DOHH2 (cell line): ENCODE results near the gene CHD9NB.
"Not testable (repeated sequence)": the region's sequence is repeated elsewhere in the genome, so short reads cannot be mapped to it uniquely, and the experiment has no call there.

Experiments used
- H3F3A ChIP-seq: fragments of 200-600 bp; sonication (generic), shearing (Covaris generic); 2 replicates; pipeline ENCODE4 v1.6.0; 2016; ENCODE audit warnings: antibody characterized with exemption, mild to moderate bottlenecking; ENCODE audit not compliant: control insufficient read depth, insufficient read depth
- H3K27ac ChIP-seq: fragments of 200-600 bp; sonication (generic); 2 replicates; pipeline ENCODE4 v1.5.1; 2014; ENCODE audit warnings: low read depth, mild to moderate bottlenecking, low read length, moderate library complexity
- H3K27me3 ChIP-seq: fragments of 200-600 bp; sonication (generic); 2 replicates; pipeline ENCODE4 v1.6.1; 2014; ENCODE audit warnings: mild to moderate bottlenecking, low read length, mixed read lengths; ENCODE audit not compliant: control insufficient read depth
- H3K36me3 ChIP-seq: fragments of 200-600 bp; sonication (generic); 2 replicates; pipeline ENCODE4 v1.6.1; 2014; ENCODE audit warnings: mild to moderate bottlenecking, low read length, moderate library complexity, mixed read lengths; ENCODE audit not compliant: control insufficient read depth
- H3K4me1 ChIP-seq: fragments of 200-600 bp; sonication (generic); 2 replicates; pipeline ENCODE4 v1.6.1; 2014; ENCODE audit warnings: mild to moderate bottlenecking, low read length, mixed read lengths; ENCODE audit not compliant: control insufficient read depth
- H3K4me2 ChIP-seq: fragments of 200-600 bp; sonication (generic); 2 replicates; pipeline ENCODE4 v1.6.0; 2014; ENCODE audit warnings: mild to moderate bottlenecking, low read length, moderate library complexity
- H3K4me3 ChIP-seq: fragments of 200-600 bp; sonication (generic); 2 replicates; pipeline ENCODE4 v1.5.1; 2014; ENCODE audit warnings: mild to moderate bottlenecking, low read length, mixed read lengths
- H3K79me2 ChIP-seq: fragments of 200-600 bp; sonication (generic); 2 replicates; pipeline ENCODE4 v1.6.1; 2014; ENCODE audit warnings: mild to moderate bottlenecking, low read length, mixed read lengths; ENCODE audit not compliant: control insufficient read depth
- H3K9me2 ChIP-seq: fragments of 200-600 bp; sonication (generic); replicated peaks from 2 replicates; pipeline ENCODE4 v1.6.1; 2014; ENCODE audit warnings: mild to moderate bottlenecking, low read length, mixed read lengths; ENCODE audit not compliant: control insufficient read depth
- H3K9me3 ChIP-seq: fragments of 200-600 bp; sonication (generic); 2 replicates; pipeline ENCODE4 v1.6.1; 2014; ENCODE audit warnings: antibody characterized with exemption, low read length, mixed read lengths; ENCODE audit not compliant: control insufficient read depth, insufficient read depth
- H4K20me1 ChIP-seq: fragments of 200-600 bp; sonication (generic); 2 replicates; pipeline ENCODE4 v1.6.0; 2014; ENCODE audit warnings: low read depth, mild to moderate bottlenecking, antibody characterized with exemption, low read length, moderate library complexity; ENCODE audit not compliant: control insufficient read depth, insufficient read depth
- EZH2phosphoT487 ChIP-seq: fragments of 200-600 bp; sonication (generic); IDR thresholded peaks from 2 replicates; pipeline ENCODE4 v1.6.1; 2017; ENCODE audit warnings: borderline replicate concordance, mild to moderate bottlenecking, antibody characterized with exemption, low read length, moderate library complexity, mixed read lengths
- TF ChIP-seq, protein P1 (sequence below): fragments of 200-600 bp; sonication (generic); IDR thresholded peaks from one replicate; pipeline ENCODE4 v1.5.1; 2014; ENCODE audit warnings: antibody characterized with exemption, mild to moderate bottlenecking, low read depth, low read length; ENCODE audit not compliant: poor library complexity, severe bottlenecking

Gene CHD9NB

DNA sequence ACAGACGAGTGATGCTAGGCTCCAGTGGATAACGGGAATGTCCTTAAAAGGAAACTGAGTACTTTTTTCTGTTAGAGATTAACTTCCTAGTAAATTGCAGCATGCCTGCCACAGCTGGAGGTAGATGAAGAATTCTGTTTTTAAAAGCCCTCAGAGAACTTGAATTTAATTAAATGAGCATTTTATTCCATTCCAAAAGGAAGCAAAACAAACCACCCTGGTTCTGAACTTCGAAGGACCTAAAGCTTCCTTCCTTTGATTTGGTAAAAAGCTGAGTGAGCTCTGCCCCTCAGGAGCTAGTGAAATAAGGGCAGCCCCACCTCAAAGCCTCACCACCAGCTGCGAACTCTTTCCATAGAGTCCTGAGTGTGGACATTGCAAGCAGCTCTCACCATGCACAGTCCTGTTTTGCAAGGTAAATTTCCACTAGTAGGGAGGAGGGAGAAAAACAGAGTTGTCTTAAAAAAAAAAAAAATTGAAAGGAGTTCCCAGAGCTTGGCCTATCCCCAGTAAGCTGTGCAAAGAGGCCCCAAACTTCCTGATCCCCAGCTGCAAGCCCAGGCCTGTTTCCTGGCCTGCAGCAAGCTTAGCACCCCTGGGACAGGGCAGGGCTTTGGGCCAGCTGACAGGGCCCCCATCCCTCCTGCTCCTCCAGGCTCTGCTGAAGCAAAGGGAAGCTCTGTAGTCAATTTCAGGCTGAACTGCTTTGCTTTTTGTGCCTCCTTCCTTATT lies 11.2 kb downstream of the CHD9NB start:
- TF ChIP-seq, protein P1, sequence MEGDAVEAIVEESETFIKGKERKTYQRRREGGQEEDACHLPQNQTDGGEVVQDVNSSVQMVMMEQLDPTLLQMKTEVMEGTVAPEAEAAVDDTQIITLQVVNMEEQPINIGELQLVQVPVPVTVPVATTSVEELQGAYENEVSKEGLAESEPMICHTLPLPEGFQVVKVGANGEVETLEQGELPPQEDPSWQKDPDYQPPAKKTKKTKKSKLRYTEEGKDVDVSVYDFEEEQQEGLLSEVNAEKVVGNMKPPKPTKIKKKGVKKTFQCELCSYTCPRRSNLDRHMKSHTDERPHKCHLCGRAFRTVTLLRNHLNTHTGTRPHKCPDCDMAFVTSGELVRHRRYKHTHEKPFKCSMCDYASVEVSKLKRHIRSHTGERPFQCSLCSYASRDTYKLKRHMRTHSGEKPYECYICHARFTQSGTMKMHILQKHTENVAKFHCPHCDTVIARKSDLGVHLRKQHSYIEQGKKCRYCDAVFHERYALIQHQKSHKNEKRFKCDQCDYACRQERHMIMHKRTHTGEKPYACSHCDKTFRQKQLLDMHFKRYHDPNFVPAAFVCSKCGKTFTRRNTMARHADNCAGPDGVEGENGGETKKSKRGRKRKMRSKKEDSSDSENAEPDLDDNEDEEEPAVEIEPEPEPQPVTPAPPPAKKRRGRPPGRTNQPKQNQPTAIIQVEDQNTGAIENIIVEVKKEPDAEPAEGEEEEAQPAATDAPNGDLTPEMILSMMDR = no peak
- no peak for TF ChIP-seq EZH2phosphoT487
- Histone ChIP-seq H3K9me3 (no peaks in the 10 kb centered on the region), H3K27me3 (peaks cover 22% of the 10 kb centered on the region), H3K36me3 (no peaks in the 10 kb centered on the region), H3K79me2 (no peaks in the 10 kb centered on the region), H3K9me2 (no peaks in the 10 kb centered on the region), H3F3A (no peaks in the 10 kb centered on the region), H3K27ac (no peak overlapping the region), H4K20me1 (no peaks in the 10 kb centered on the region), H3K4me3 (no peak overlapping the region), H3K4me1 (peaks cover 9% of the 10 kb centered on the region), H3K4me2 (no peak overlapping the region)

DNA sequence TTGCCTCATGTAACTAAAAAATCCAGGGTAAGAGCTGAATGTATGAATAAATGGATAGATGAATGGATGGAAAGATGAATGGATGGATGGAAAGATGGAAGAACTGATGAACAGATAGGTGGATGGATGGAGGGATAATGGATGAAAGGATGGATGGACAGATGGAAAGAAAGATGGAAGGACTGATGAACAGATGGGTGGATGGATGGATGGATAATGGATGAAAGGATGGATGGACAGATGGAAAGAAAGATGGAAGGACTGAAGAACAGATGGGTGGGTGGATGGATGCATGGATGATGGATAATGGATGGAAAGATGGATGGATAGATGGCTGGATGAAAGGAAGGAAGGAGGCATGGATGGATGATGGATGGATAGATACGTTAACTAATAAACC lies 11.9 kb downstream of the CHD9NB start:
- Histone ChIP-seq H3K9me3 (no peaks in the 10 kb centered on the region), H3K27me3 (peaks cover 22% of the 10 kb centered on the region), H3K9me2 (no peaks in the 10 kb centered on the region), H3K4me2 (no peak overlapping the region), H4K20me1 (no peaks in the 10 kb centered on the region), H3K36me3 (no peaks in the 10 kb centered on the region), H3K4me1 (peaks cover 9% of the 10 kb centered on the region), H3K4me3 (no peak overlapping the region), H3K27ac (no peak overlapping the region), H3F3A (no peaks in the 10 kb centered on the region), H3K79me2 (no peaks in the 10 kb centered on the region)
- TF ChIP-seq, protein P1 = no peak
- no peak for TF ChIP-seq EZH2phosphoT487

DNA sequence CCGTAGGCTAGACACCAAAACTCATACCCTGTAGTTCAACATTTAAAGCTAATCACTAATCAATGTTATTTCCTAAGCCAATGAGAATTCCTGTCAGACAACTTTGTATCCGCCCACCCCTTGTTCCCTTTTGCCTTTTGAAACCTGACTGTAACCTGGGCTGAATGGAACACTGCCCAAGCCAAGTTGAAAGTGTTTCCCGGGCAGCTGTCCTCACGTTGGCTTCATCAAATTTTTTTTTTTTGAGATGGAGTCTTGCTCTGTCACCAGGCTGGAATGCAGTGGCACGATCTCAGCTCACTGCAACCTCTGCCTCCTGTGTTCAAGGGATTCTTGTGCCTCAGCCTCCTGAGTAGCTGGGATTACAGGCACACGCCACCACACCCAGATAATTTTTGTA lies 16.0 kb downstream of the CHD9NB start:
- not testable (repeated sequence) for H3K36me3 ChIP-seq, H3K4me1 ChIP-seq, H3K27ac ChIP-seq, H3K9me3 ChIP-seq, H3K4me3 ChIP-seq, H3F3A ChIP-seq, H3K9me2 ChIP-seq, H3K27me3 ChIP-seq, H3K79me2 ChIP-seq, H4K20me1 ChIP-seq, H3K4me2 ChIP-seq

DNA sequence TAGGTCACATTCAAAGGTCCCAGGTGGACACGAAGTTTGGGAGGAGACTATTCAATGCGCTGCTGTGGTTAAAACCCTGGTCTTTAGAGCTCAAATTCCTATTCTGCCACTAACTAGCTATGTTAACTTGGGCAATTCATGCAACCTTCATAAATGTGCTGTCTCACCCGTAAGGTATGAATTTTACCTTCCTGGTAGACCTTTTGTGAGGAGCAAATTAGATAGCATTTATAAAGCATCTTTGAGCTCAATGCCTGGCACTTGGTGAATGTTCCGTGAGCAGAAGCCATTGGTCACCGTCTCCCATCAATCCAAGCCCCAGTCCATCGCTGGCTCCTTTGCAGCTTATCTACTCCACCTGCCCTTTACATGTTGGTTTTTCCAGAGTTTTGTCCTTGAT lies 16.6 kb downstream of the CHD9NB start:
- Histone ChIP-seq H4K20me1 (no peaks in the 10 kb centered on the region), H3K36me3 (no peaks in the 10 kb centered on the region), H3K27ac (no peak overlapping the region), H3K9me3 (peaks cover 4% of the 10 kb centered on the region; the same call in 1 of the 2 replicates), H3K4me2 (no peak overlapping the region), H3F3A (no peaks in the 10 kb centered on the region), H3K79me2 (no peaks in the 10 kb centered on the region), H3K27me3 (0 out of 2 replicates have a peak, but pooled peaks cover 2% of the 10 kb centered on the region), H3K4me1 (no peaks in the 10 kb centered on the region), H3K4me3 (no peak overlapping the region), H3K9me2 (no peaks in the 10 kb centered on the region)
- no peak for TF ChIP-seq EZH2phosphoT487
